Gastroesophageal sphincter (tissue), 4 donors: Measurements from ENCODE around the gene CMIP. TPM values are rescaled to one million over a fixed set of nuclear protein-coding genes. Genes with fewer than 3 reads are reported as not detected.

Experiments
- ATAC-seq: fragments of 150-250 bp; one replicate; pipeline ENCODE4 v1.9.1; 2016; ENCODE audit warnings: mild to moderate bottlenecking, moderate library complexity
- H3K27ac ChIP-seq, 4 donors: fragments of 200-600 bp; sonication (generic) in 3 of 4; 1 replicate in 3 of 4; 2 replicates in 1 of 4; pipeline ENCODE4 v1.5.1; 2016 to 2019
- H3K27me3 ChIP-seq: fragments of 200-600 bp; sonication (generic); one replicate; pipeline ENCODE4 v1.5.1; 2019
- H3K36me3 ChIP-seq, 2 donors: fragments of 200-600 bp; sonication (generic); one replicate each; pipeline ENCODE4 v1.5.1; 2019; ENCODE audit warnings: control low read depth in 1 of 2
- H3K4me1 ChIP-seq, 3 donors: fragments of 200-600 bp; sonication (generic); 1 replicate in 2 of 3; 2 replicates in 1 of 3; pipeline ENCODE4 v1.5.1; 2016 to 2019; ENCODE audit warnings: control low read depth in 2 of 3
- H3K4me3 ChIP-seq, 2 donors: fragments of 200-600 bp; sonication (generic); one replicate each; pipeline ENCODE4 v1.5.1; 2019; ENCODE audit warnings: mild to moderate bottlenecking in 1 of 2, moderate library complexity in 1 of 2
- H3K9me3 ChIP-seq, 3 donors: fragments of 200-600 bp; sonication (generic); one replicate each; pipeline ENCODE4 v1.5.1; 2017 to 2019; ENCODE audit warnings: control low read depth in 2 of 3
- EP300 ChIP-seq: sonication (generic); formaldehyde crosslinking; IDR thresholded peaks from one replicate; pipeline ENCODE4 v1.6.1; 2017; ENCODE audit warnings: antibody characterized with exemption, mild to moderate bottlenecking
- POLR2A ChIP-seq, 2 donors: fragments of 450-650 bp; IDR thresholded peaks; one replicate each; pipeline ENCODE4 v1.6.1; 2017; ENCODE audit warnings: antibody characterized with exemption in 2 of 2, mild to moderate bottlenecking in 2 of 2, moderate library complexity in 1 of 2
- POLR2AphosphoS5 ChIP-seq: sonication (generic); formaldehyde crosslinking; IDR thresholded peaks from one replicate; pipeline ENCODE4 v1.6.1; 2017; ENCODE audit warnings: antibody characterized with exemption
- WGBS, 2 donors: methylation state at CpG; one replicate each; pipeline ENCODE4 v1.1.5; 2018; ENCODE audit warnings: low coverage in 1 of 2; 5-methylcytosine and 5-hydroxymethylcytosine counted together
- total RNA-seq, 4 donors: library from RNA; depleted of rRNA; stranded (reverse); fragments of >200 nt; gene quantifications; one replicate each; pipeline ENCODE4 v1.1.0, GENCODE V29; 2016
- TF ChIP-seq, protein P1 (sequence below), 4 experiments: fragments of 200-600 bp in 2 of 4; fragments of 450-650 bp in 2 of 4; sonication (generic) in 1 of 4; IDR thresholded peaks; one replicate each; pipeline ENCODE4 v1.5.1; 2017 to 2019; ENCODE audit warnings: antibody characterized with exemption in 4 of 4, mild to moderate bottlenecking in 2 of 4, moderate library complexity in 2 of 4

Gene CMIP
- total RNA-seq, 4 donors from 2014 or later: 13.4 to 24.0 (median 19.2) TPM

- Histone ChIP-seq H3K9me3 (no peaks in the 10 kb centered on the region), H3K27me3 (no peaks in the 10 kb centered on the region), H3K27ac (no peak overlapping the region), H3K36me3 (no peaks in the 10 kb centered on the region), H3K4me3 (no peak overlapping the region), H3K4me1 (peaks cover 0 to 19% (median 9%) of the 10 kb centered on the region in 3 donors)
- WGBS, 2 donors: 95% methylated on average over 3 of the region's 12 CpGs; no CpG with 5 or more reads in 1 of the 2 donors
- ATAC-seq: no peak
- TF ChIP-seq POLR2A (IDR thresholded peaks at IDR 0.05) (no peak), EP300 (no peak), POLR2AphosphoS5 (no peak)
- TF ChIP-seq, protein P1, sequence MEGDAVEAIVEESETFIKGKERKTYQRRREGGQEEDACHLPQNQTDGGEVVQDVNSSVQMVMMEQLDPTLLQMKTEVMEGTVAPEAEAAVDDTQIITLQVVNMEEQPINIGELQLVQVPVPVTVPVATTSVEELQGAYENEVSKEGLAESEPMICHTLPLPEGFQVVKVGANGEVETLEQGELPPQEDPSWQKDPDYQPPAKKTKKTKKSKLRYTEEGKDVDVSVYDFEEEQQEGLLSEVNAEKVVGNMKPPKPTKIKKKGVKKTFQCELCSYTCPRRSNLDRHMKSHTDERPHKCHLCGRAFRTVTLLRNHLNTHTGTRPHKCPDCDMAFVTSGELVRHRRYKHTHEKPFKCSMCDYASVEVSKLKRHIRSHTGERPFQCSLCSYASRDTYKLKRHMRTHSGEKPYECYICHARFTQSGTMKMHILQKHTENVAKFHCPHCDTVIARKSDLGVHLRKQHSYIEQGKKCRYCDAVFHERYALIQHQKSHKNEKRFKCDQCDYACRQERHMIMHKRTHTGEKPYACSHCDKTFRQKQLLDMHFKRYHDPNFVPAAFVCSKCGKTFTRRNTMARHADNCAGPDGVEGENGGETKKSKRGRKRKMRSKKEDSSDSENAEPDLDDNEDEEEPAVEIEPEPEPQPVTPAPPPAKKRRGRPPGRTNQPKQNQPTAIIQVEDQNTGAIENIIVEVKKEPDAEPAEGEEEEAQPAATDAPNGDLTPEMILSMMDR (IDR thresholded peaks at IDR 0.05): no peak
Measured at GRCh38 chr16:81627729-81628244, 183.2 kb downstream of the CMIP start.

DNA sequence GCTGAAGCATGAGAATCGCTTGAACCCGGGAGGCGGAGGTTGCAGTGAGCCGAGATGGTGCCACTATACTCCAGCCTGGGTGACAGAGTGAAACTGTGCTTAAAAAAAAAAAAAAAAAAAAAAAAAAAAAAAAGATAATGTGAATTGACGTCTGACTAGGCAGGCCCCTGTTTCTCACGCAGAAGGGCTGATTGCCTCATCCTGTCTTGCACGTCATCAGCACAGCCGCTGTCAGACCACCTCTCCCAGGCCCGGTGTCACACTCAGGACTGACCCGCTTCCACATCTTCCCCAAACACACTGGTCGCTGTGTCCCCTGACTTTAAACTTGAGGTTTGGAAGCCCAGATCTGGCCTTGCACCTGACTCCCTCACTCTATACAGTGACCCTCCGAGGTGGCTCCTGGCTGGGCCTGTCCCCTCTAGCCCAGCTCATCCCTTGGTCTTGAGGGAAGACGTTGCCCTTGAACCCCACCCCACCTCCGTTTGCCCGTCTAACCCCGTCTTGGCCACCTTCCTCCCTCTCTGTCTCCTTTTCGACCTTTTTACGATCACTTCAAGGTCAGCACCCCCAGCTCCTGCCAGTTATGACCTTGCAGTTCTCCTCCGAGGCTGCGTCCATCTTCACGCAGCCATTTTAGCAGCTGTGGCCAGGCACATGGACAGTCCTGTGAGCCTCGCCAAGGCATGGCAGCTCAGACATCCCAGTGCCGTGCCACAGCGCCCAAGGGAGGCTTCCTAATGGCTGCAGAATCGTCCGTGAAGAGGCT, 184.6 kb downstream of the CMIP start:
- no peaks in the 10 kb centered on the region for H3K36me3 ChIP-seq
- H3K4me1 ChIP-seq: peaks cover 0 to 30% (median 14%) of the 10 kb centered on the region in 3 donors
- 93% methylated on average over 17 of the region's 26 CpGs; no CpG with 5 or more reads in 1 of the 2 donors for WGBS, 2 donors
- no peaks in the 10 kb centered on the region for H3K9me3 ChIP-seq
- no peak for ATAC-seq
- H3K27me3 ChIP-seq: no peaks in the 10 kb centered on the region
- no peak overlapping the region for H3K4me3 ChIP-seq
- no peak overlapping the region for H3K27ac ChIP-seq
- no peak for TF ChIP-seq POLR2AphosphoS5
- no peak for TF ChIP-seq POLR2A (IDR thresholded peaks at IDR 0.05)
- TF ChIP-seq, protein P1 (IDR thresholded peaks at IDR 0.05): no peak
- TF ChIP-seq EP300: no peak

DNA sequence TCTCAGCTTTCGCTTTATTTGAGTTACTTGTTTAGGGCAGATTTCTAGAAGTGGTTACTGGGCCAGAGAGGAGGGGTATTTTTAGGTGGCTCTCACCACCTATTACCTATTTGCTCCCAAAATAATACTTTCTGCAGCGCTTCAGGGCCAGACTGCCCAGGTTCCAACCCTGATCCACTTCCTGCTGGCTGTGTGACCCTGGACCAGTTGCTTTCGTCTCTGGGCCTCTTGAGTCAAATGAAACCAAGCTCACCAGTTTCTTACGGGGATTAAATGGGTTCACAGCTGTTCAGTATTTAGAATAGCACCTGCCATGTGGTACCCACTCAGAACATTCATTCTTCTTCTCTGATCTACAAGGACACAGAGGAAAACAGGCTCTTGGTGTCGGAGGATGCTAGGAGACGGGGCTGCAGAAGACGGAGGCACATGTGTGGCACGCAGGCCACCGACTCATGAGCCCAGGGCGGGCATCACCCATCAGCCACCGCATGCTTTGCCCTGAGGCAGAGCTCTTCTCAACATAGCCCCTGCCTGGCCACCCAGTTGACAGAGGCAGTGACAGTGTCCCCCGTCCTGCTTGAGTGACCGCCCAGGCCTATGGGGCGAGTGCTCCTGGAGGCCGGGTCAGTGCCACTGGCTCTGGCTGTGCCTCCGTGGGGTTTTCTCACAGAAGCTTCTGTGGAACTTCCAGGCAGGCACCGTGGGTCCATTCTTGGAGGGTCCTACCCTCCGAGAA, 185.5 kb downstream of the CMIP start:
- no peak for TF ChIP-seq EP300
- no peak for TF ChIP-seq POLR2AphosphoS5
- TF ChIP-seq, protein P1 (IDR thresholded peaks at IDR 0.05): no peak
- TF ChIP-seq POLR2A (IDR thresholded peaks at IDR 0.05): no peak
- no peak for ATAC-seq

DNA sequence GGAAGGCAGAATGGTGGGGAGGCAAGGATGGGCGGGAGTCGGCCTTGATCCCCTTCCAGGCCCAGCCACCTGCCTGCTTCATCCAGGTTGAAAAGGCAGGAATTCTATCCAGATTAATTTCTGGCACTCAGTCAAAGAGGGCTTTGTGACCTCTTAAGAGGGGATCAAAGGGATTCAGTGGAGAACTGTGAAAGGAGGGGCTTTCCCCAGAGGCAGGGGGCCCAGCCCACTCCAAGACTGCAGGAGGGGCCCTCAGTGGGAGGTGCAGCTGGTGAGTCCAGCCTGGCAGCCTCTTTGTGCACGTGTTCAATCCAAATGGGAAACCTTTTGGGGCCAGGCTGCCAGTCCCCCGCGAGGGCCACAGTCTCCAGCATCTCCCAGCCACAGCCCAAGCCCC, 186.0 kb downstream of the CMIP start:
- Histone ChIP-seq H3K27me3 (no peaks in the 10 kb centered on the region), H3K27ac (no peak overlapping the region), H3K9me3 (no peaks in the 10 kb centered on the region), H3K36me3 (no peaks in the 10 kb centered on the region), H3K4me3 (no peak overlapping the region), H3K4me1 (peaks cover 0 to 19% (median 7%) of the 10 kb centered on the region in 3 donors)
- ATAC-seq: no peak
- WGBS, 2 donors: no CpG with 5 or more reads among the region's 5 CpGs
- TF ChIP-seq, protein P1 (IDR thresholded peaks at IDR 0.05): no peak
- TF ChIP-seq POLR2A (IDR thresholded peaks at IDR 0.05) (no peak), EP300 (no peak), POLR2AphosphoS5 (no peak)

More for the DNA sequence above, 185.5 kb downstream of the CMIP start:
- peaks cover 0 to 25% (median 13%) of the 10 kb centered on the region in 3 donors for H3K4me1 ChIP-seq
- no peak overlapping the region for H3K27ac ChIP-seq
- H3K36me3 ChIP-seq: no peaks in the 10 kb centered on the region
- no peaks in the 10 kb centered on the region for H3K27me3 ChIP-seq
- H3K9me3 ChIP-seq: no peaks in the 10 kb centered on the region
- 92 to 93% methylated on average over 6 to 8 of the region's 18 CpGs for WGBS, 2 donors
- no peak overlapping the region for H3K4me3 ChIP-seq
